Skeletal muscle cell (primary cell): ENCODE results near the gene NPTX2.

Experiments used
- DNase-seq: peaks from one replicate; pipeline ENCODE4 v3.0.0-alpha.2; 2010; ENCODE audit warnings: low read depth
- H3K4me3 ChIP-seq: 2 replicates; pipeline ENCODE4 v1.5.1; 2011; ENCODE audit warnings: low read depth, mild to moderate bottlenecking, control low read depth, low read length, moderate library complexity

The NPTX2 gene

DNA sequence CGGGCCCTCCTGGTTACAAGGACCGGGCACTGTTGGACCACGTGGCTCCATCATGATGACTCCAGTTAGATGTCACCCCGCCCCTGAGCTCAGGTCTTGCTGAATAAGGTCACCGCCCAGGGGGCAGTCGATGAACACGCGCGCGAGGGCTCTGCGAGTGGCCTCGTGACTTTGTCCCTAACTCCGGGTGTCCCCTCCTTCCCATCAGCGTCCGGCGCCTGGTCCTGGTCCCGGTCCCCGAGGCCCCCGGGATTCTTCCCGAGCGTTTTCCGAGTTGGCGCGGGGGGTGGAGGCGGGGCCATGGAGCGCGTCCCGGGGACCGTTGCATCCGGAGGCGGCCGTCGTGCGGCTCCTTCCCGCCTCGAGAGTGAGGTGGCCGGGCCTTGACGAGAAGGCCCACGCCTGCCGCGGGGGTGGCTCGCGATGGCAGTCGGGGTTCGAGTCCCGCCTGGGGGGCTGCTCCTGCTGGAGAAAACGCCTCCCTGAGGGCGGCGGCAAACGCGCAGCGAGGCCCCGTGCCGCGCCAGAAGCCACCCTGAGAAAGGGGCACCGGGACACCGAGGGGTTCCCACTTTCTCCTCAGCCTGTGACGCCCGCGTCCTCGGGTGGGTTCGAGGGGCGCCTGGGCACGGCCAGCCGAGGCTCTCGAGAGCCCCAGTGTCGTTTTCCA is 569 bp upstream of the NPTX2 start:
- peak overlapping the region; percentile 56 for H3K4me3 ChIP-seq
- no peak for DNase-seq

DNA sequence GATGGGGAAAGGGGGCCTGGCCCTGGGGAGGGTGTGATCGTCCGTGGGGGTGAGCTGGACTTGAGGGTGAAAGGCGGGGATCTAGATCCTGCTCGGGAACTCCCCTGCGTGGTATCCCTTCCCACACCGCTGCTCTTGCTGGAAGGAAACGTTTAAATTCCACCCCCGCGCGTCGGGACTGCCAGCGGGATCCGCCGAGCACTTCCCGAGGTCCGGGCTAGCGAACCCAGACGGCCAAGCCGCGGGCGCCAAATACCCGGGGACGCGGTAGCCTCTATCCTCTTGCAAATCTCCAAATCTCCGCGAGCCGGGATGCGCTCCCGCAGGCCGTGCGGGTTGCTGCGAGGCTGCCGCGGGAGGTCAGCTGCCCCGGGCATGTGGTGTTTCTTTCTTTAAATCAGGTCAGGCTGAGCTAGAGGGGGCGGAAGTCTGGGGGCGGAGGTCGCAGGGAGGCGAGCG is 904 bp downstream of the NPTX2 start:
- DNase-seq: no peak
- peak overlapping the region; percentile 56 for H3K4me3 ChIP-seq

DNA sequence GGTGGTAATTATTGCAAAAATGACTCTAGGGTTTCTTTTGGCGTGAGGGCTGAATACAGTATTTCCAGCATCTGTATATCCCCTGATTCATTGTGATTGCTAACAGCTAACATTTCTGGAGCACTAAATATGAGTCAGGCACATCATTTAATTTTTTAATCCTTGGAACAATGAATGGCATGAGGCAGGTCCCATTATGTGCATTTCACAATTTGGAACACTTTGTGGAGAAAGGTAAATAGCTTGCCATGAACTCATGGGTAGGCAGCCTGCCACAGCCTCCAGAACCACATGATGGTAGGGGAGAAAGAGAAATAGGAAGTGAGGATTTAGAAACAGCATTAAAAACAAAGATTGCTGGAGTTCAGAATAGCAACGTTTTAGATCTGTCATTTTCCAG is 1.7 kb downstream of the NPTX2 start:
- H3K4me3 ChIP-seq: peak overlapping the region; percentile 17

GRCh38 chr7:98619450-98620321 is 2.6 kb downstream of the NPTX2 start:
- peak; percentile 34 for DNase-seq
- H3K4me3 ChIP-seq: peak overlapping the region; percentile 17

More for the DNA sequence above, 1.7 kb downstream of the NPTX2 start:
- no peak for DNase-seq

- no peak for DNase-seq
- no peak overlapping the region for H3K4me3 ChIP-seq
Measured at GRCh38 chr7:98621573-98622482, 4.7 kb downstream of the NPTX2 start.

DNA sequence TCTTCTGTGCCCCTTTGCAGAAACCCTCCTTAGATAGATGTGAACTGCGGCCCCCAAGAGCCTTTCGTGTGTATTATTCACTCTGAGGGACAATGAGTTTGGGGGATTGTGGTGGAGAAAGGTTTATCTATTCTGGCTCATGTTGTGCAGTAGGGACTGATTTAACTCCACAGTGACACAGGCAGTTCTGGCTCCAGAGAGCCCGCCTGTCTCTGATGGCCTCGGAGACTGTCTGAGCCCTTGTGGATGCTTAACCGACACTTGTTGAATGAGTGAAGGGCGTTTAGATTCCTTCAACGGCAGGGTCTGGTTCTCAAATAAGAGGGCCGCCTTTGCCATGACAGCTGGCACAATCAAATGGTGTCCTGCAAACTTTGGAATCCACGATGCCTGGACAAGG is 5.8 kb downstream of the NPTX2 start:
- DNase-seq: no peak
- H3K4me3 ChIP-seq: no peak overlapping the region

- DNase-seq: no peak
- no peak overlapping the region for H3K4me3 ChIP-seq
Measured at GRCh38 chr7:98624846-98625420, 7.8 kb downstream of the NPTX2 start.

DNA sequence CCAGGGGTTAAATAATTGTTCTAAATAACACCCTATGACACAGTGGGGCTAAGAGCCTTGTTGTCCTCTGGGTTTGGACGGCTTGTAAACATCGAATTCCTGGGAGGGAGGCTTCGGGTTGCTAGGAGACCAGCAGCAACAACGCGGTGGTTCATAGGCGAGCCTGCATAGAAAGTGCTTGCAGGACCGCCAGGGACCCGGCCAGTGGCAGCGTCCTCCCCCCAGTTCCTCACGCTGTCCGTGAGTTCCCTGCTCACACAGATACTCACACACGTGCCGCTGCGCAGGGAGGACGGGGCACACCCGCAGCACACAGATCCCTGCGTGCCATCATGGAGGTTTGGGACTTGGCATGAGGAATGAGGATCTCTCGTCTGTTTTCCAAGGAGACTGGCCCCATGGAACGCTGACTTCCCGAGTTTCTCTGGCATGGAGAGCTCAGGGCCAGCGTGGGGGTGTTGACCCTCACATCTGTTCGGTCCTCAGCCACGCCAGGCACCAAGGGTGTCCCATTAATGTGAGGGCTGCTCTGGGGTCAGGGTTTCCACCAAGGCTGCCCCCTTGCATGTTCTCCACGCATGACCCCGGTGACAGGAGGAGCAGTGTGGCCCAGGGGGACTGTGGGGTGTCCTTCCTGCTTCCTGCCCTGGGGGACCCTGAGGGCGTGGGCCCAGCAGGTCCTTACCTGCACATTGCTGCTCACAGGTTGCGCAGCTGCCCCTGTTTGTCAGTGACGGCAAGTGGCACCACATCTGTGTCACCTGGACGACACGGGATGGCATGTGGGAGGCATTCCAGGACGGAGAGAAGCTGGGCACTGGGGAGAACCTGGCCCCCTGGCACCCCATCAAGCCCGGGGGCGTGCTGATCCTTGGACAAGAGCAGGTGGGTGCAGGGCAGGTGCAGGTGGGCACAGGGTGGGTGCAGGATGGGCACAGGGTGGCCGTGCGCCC is 9.7 kb downstream of the NPTX2 start:
- no peak overlapping the region for H3K4me3 ChIP-seq

GRCh38 chr7:98627413-98627790 is 10.3 kb downstream of the NPTX2 start:
- H3K4me3 ChIP-seq: no peak overlapping the region
- DNase-seq: no peak

More for the DNA sequence above, 9.7 kb downstream of the NPTX2 start:
- DNase-seq: no peak

GRCh38 chr7:98628418-98628817 is 11.3 kb downstream of the NPTX2 start:
- H3K4me3 ChIP-seq: no peak overlapping the region
- DNase-seq: no peak

- no peak for DNase-seq
- no peak overlapping the region for H3K4me3 ChIP-seq
Measured at GRCh38 chr7:98629001-98629431, 11.9 kb downstream of the NPTX2 start.

- DNase-seq: no peak
- H3K4me3 ChIP-seq: no peak overlapping the region
Measured at GRCh38 chr7:98630149-98630548, 13.1 kb downstream of the NPTX2 start.

DNA sequence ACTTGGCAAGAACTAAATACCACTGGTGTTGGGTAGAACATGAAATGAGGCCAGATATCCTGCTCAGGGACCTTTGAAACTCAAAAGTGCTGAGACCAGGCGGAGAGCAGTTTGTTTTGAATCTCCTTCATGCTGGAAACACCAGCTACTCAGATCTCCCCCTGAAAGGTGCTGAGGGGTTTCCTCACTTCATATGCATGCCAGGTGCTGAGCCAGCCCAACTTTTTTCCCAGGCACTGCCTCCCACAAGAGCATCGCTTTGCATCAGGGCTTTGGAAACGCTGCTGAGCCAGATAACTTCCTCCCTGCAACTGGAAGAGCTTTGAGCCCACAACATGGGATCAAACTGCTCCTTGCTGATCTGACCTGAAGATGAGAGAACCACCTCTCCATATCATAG is 13.7 kb downstream of the NPTX2 start:
- H3K4me3 ChIP-seq: no peak overlapping the region
- no peak for DNase-seq

- no peak for DNase-seq
- H3K4me3 ChIP-seq: no peak overlapping the region
Measured at GRCh38 chr7:98638853-98639252, 21.8 kb downstream of the NPTX2 start.

GRCh38 chr7:98640375-98640774 is 23.3 kb downstream of the NPTX2 start:
- no peak overlapping the region for H3K4me3 ChIP-seq
- no peak for DNase-seq

- no peak overlapping the region for H3K4me3 ChIP-seq
- no peak for DNase-seq
Measured at GRCh38 chr7:98641646-98642500, 24.8 kb downstream of the NPTX2 start.

DNA sequence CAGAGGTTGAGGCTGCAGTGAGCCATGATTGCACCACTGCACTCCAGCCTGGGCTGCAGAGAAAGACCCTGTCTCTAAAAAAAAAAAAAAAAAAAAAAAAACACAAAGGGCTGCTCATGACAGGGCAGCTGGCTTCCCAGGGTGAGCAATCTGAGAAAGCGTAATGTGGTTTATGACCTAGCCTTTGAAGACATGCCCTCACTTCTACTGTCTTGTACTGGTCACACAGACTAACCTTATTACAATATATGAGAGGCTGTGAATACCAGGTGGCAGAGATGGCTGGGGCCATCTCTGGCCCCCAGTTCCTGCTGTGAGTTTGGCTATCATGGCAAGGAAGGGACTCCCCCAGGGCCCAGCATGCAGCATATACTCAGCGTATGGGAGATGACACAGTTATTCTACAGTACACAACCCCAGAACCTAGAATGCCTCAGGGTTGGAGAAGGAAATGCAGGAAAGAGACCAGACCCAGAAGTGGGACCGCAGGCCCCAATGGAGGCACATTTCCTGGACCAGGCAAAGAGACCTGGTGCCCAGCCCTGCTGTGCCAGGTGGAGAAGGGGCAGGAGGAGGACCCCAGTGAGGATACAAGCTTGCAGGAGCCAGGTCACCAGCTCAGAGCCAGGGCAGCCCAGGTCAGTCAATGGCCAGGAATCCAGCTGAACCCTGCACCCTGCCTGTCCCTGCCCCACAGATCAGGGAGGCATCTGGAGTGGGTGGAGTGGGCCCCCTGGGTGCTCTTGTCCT is 26.3 kb downstream of the NPTX2 start:
- DNase-seq: no peak
- H3K4me3 ChIP-seq: no peak overlapping the region
